Fibroblast of lung (primary cell): Measurements from ENCODE around the gene PGAP1. TPM values are rescaled to one million over a fixed set of nuclear protein-coding genes. Genes with fewer than 3 reads are reported as not detected.

Experiments used
- DNase-seq, 2 donors: peaks; one replicate each; pipeline versions ENCODE4 v3.0.0 to v3.0.0-alpha.2; 2010; ENCODE audit warnings: low read depth in 2 of 2
- H2AFZ ChIP-seq: 2 replicates; pipeline ENCODE4 v1.5.1; 2012; ENCODE audit warnings: low read length, control low read depth, inconsistent platforms
- H3K27ac ChIP-seq: 2 replicates; pipeline ENCODE4 v1.5.1; 2011; ENCODE audit warnings: low read length, control low read depth; ENCODE audit not compliant: insufficient read depth
- H3K27me3 ChIP-seq: 2 replicates; pipeline ENCODE4 v1.5.1; 2011; ENCODE audit warnings: mild to moderate bottlenecking, low read length; ENCODE audit not compliant: control insufficient read depth, insufficient read depth
- H3K36me3 ChIP-seq: 2 replicates; pipeline ENCODE4 v1.5.1; 2011; ENCODE audit warnings: low read length; ENCODE audit not compliant: control insufficient read depth, insufficient read depth
- H3K4me1 ChIP-seq: 2 replicates; pipeline ENCODE4 v1.5.1; 2011; ENCODE audit warnings: low read length; ENCODE audit not compliant: control insufficient read depth, insufficient read depth; ENCODE audit errors: extremely low read depth
- H3K4me2 ChIP-seq: 2 replicates; pipeline ENCODE4 v1.5.1; 2011; ENCODE audit warnings: low read length, control low read depth; ENCODE audit not compliant: insufficient read depth; ENCODE audit errors: extremely low read depth
- H3K4me3 ChIP-seq, 4 experiments: fragments of 200-600 bp in 1 of 4; sonication (generic) in 1 of 4; replicated peaks in 1 of 4; 2 replicates each; pipeline ENCODE4 v1.5.1; 2011 to 2016; ENCODE audit warnings: low read length in 4 of 4, low read depth in 3 of 4, mild to moderate bottlenecking in 3 of 4, control low read depth in 2 of 4, inconsistent platforms in 1 of 4, mixed read lengths in 1 of 4; ENCODE audit not compliant: insufficient read depth in 1 of 4; ENCODE audit errors: control extremely low read depth in 1 of 4
- H3K79me2 ChIP-seq: 2 replicates; pipeline ENCODE4 v1.5.1; 2012; ENCODE audit warnings: mild to moderate bottlenecking, low read length, inconsistent platforms; ENCODE audit not compliant: control insufficient read depth, insufficient read depth
- H3K9ac ChIP-seq: 2 replicates; pipeline ENCODE4 v1.5.1; 2011; ENCODE audit warnings: mild to moderate bottlenecking, low read length, control low read depth; ENCODE audit not compliant: insufficient read depth
- H3K9me3 ChIP-seq: 2 replicates; pipeline ENCODE4 v1.5.1; 2012; ENCODE audit warnings: low read depth, low read length; ENCODE audit not compliant: control insufficient read depth, insufficient read depth
- H4K20me1 ChIP-seq: 2 replicates; pipeline ENCODE4 v1.5.1; 2011; ENCODE audit warnings: low read length; ENCODE audit not compliant: control insufficient read depth, insufficient read depth; ENCODE audit errors: extremely low read depth
- EZH2 ChIP-seq: IDR thresholded peaks from 2 replicates; pipeline ENCODE4 v1.5.1; 2012; ENCODE audit warnings: low read length, control low read depth, mild to moderate bottlenecking; ENCODE audit errors: missing control alignments
- polyA plus RNA-seq, 2 donors: library from polyadenylated mRNA; depleted of rRNA in 1 of 2; stranded (reverse) in 1 of 2; unstranded in 1 of 2; fragments of >200 nt; gene quantifications; 2 replicates each; pipeline ENCODE4 v1.2.1, GENCODE V29; 2011 to 2012; ENCODE audit warnings: missing spikeins in 1 of 2
- total RNA-seq: library from RNA; depleted of rRNA; stranded (reverse); fragments of >200 nt; gene quantifications from 2 replicates; pipeline ENCODE4 v1.2.1, GENCODE V29; 2014
- TF ChIP-seq, protein P1 (sequence below), 2 donors: IDR thresholded peaks in 1 of 2; conservative IDR thresholded peaks in 1 of 2; 1 replicate in 1 of 2; 2 replicates in 1 of 2; pipeline ENCODE4 v1.5.1; 2011 to 2012; ENCODE audit warnings: low read length in 2 of 2, control low read depth in 1 of 2, inconsistent platforms in 1 of 2, low read depth in 1 of 2, mild to moderate bottlenecking in 1 of 2

Gene PGAP1
- total and polyA plus RNA-seq, 2 donors (not counting 1 experiment from before 2014, with no cell fraction given), result 7.0 to 12.1 TPM

DNA sequence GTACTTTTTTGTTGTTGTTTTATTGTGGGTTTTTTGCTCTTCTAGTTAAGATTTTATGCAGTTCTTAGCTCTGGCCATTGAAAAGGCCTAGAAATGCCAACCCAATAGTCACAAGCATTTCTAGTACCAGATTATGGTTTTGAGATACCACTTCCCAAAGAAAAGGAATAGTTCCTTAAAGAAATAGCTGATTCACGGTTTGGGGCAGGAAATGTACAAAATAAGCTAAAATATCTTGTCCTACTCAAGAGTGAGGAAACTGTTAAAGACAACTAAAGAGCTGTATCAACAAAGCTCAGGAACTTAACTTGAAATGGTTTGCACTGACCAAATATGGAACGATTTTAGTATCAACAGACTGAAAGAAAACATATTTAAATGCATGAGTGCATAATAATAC, 35.4 kb downstream of the PGAP1 start:
- Histone ChIP-seq H2AFZ (no peak overlapping the region), H3K9ac (no peak overlapping the region), H3K27ac (no peak overlapping the region), H3K4me1 (no peaks in the 10 kb centered on the region), H3K4me3 (no peak overlapping the region), H4K20me1 (no peaks in the 10 kb centered on the region), H3K4me2 (no peak overlapping the region), H3K27me3 (no peaks in the 10 kb centered on the region), H3K36me3 (peaks cover 2% of the 10 kb centered on the region), H3K9me3 (no peaks in the 10 kb centered on the region), H3K79me2 (no peaks in the 10 kb centered on the region)
- TF ChIP-seq EZH2, result no peak
- TF ChIP-seq, protein P1, sequence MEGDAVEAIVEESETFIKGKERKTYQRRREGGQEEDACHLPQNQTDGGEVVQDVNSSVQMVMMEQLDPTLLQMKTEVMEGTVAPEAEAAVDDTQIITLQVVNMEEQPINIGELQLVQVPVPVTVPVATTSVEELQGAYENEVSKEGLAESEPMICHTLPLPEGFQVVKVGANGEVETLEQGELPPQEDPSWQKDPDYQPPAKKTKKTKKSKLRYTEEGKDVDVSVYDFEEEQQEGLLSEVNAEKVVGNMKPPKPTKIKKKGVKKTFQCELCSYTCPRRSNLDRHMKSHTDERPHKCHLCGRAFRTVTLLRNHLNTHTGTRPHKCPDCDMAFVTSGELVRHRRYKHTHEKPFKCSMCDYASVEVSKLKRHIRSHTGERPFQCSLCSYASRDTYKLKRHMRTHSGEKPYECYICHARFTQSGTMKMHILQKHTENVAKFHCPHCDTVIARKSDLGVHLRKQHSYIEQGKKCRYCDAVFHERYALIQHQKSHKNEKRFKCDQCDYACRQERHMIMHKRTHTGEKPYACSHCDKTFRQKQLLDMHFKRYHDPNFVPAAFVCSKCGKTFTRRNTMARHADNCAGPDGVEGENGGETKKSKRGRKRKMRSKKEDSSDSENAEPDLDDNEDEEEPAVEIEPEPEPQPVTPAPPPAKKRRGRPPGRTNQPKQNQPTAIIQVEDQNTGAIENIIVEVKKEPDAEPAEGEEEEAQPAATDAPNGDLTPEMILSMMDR (conservative IDR thresholded peaks at IDR 0.05 in 1 of 2, IDR thresholded peaks at IDR 0.05 in 1 of 2; ENCODE audit: low read depth in 1 of 2, low read length in 2 of 2), result no peak
- no peak for DNase-seq

DNA sequence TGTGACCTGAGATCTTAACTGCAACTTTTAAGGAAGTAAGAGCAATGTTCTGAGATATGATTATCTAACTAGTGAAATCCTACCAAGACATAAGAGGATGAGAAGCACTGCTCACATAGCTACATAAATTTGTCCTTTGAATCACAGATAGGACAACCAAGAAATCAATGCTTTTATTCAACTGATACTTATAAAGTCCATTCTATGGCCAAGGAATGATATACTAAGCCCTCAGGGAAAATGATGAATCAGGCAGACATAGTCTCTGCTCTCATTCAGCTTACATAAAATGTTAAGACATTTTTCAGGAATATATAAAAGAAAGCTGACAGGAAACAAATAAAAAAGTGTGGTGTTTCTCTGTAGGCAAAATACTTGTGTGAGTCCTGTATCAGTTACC, 39.1 kb downstream of the PGAP1 start:
- H3K4me2 ChIP-seq, result no peak overlapping the region
- TF ChIP-seq, protein P1 (conservative IDR thresholded peaks at IDR 0.05 in 1 of 2, IDR thresholded peaks at IDR 0.05 in 1 of 2; ENCODE audit: low read depth in 1 of 2, low read length in 2 of 2), result no peak
- TF ChIP-seq EZH2, result no peak
- no peak overlapping the region for H2AFZ ChIP-seq
- H3K9ac ChIP-seq, result no peak overlapping the region
- no peaks in the 10 kb centered on the region for H3K9me3 ChIP-seq
- no peak overlapping the region for H3K4me3 ChIP-seq
- H3K36me3 ChIP-seq, result peaks cover 2% of the 10 kb centered on the region
- no peaks in the 10 kb centered on the region for H3K27me3 ChIP-seq
- H3K27ac ChIP-seq, result no peak overlapping the region
- no peak for DNase-seq
- H3K79me2 ChIP-seq, result no peaks in the 10 kb centered on the region
- no peaks in the 10 kb centered on the region for H3K4me1 ChIP-seq
- no peaks in the 10 kb centered on the region for H4K20me1 ChIP-seq

DNA sequence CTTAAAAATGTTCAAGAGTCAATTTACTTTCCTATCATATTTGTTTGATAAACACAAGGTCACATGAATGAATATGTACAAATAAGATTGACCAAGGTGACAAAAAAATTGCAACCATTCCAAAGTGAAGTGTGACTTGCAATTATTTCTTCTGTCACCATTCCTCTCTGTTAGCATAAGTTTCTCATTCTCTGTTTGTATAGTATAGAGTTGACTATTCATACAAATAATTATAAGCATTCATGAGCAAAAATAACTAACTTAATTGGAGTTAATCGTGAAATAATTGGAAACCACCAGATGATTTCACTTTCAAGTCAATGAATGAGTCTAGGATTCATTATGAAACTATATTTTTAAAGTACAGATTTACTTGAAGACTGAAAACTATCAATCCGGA, 42.1 kb downstream of the PGAP1 start:
- H3K27me3 ChIP-seq, result no peaks in the 10 kb centered on the region
- no peak overlapping the region for H3K4me3 ChIP-seq
- H3K79me2 ChIP-seq, result no peaks in the 10 kb centered on the region
- DNase-seq, result no peak
- TF ChIP-seq, protein P1 (conservative IDR thresholded peaks at IDR 0.05 in 1 of 2, IDR thresholded peaks at IDR 0.05 in 1 of 2; ENCODE audit: low read depth in 1 of 2, low read length in 2 of 2), result no peak
- no peak for TF ChIP-seq EZH2
- H3K9ac ChIP-seq, result no peak overlapping the region
- H3K27ac ChIP-seq, result no peak overlapping the region
- no peaks in the 10 kb centered on the region for H3K36me3 ChIP-seq
- H4K20me1 ChIP-seq, result no peaks in the 10 kb centered on the region
- no peaks in the 10 kb centered on the region for H3K4me1 ChIP-seq
- no peak overlapping the region for H3K4me2 ChIP-seq
- H3K9me3 ChIP-seq, result no peaks in the 10 kb centered on the region
- no peak overlapping the region for H2AFZ ChIP-seq
